Measurements from ENCODE around the gene MAPT. TPM values are rescaled to one million over a fixed set of nuclear protein-coding genes. Genes with fewer than 3 reads are reported as not detected.

Gene MAPT
- total RNA-seq, 4 donors from 2014 or later: 3.6 to 6.5 (median 4.5) TPM

DNA sequence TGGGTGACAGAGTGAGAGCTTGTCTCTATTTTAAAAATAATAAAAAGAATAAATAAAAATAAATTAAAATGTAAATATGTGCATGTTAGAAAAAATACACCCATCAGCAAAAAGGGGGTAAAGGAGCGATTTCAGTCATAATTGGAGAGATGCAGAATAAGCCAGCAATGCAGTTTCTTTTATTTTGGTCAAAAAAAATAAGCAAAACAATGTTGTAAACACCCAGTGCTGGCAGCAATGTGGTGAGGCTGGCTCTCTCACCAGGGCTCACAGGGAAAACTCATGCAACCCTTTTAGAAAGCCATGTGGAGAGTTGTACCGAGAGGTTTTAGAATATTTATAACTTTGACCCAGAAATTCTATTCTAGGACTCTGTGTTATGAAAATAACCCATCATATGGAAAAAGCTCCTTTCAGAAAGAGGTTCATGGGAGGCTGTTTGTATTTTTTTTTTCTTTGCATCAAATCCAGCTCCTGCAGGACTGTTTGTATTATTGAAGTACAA lies 113.2 kb downstream of the MAPT start:
- H3K4me3 ChIP-seq: no peak overlapping the region
- no peaks in the 10 kb centered on the region for H3K9me3 ChIP-seq
- no peak for DNase-seq (ENCODE audit: low spot score in 2 of 2)
- H3K27me3 ChIP-seq: no peaks in the 10 kb centered on the region
- peaks cover 9% of the 10 kb centered on the region for H3K4me1 ChIP-seq
- 74% methylated on average over 2 of the region's 2 CpGs for WGBS
- no peak for TF ChIP-seq POLR2A (IDR thresholded peaks at IDR 0.05)
- TF ChIP-seq EP300 (IDR thresholded peaks at IDR 0.05): no peak
- no peak for TF ChIP-seq POLR2AphosphoS5 (IDR thresholded peaks at IDR 0.05)
- TF ChIP-seq, protein P1, sequence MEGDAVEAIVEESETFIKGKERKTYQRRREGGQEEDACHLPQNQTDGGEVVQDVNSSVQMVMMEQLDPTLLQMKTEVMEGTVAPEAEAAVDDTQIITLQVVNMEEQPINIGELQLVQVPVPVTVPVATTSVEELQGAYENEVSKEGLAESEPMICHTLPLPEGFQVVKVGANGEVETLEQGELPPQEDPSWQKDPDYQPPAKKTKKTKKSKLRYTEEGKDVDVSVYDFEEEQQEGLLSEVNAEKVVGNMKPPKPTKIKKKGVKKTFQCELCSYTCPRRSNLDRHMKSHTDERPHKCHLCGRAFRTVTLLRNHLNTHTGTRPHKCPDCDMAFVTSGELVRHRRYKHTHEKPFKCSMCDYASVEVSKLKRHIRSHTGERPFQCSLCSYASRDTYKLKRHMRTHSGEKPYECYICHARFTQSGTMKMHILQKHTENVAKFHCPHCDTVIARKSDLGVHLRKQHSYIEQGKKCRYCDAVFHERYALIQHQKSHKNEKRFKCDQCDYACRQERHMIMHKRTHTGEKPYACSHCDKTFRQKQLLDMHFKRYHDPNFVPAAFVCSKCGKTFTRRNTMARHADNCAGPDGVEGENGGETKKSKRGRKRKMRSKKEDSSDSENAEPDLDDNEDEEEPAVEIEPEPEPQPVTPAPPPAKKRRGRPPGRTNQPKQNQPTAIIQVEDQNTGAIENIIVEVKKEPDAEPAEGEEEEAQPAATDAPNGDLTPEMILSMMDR (IDR thresholded peaks at IDR 0.05): no peak
- no peaks in the 10 kb centered on the region for H3K36me3 ChIP-seq
- no peak overlapping the region for H3K27ac ChIP-seq

DNA sequence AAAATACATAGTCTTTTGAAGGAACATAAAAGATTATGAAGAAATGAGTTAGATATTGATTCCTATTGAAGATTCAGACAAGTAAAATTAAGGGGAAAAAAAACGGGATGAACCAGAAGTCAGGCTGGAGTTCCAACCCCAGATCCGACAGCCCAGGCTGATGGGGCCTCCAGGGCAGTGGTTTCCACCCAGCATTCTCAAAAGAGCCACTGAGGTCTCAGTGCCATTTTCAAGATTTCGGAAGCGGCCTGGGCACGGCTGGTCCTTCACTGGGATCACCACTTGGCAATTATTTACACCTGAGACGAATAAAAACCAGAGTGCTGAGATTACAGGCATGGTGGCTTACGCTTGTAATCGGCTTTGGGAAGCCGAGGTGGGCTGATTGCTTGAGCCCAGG lies 114.2 kb downstream of the MAPT start:
- Histone ChIP-seq H3K9me3 (no peaks in the 10 kb centered on the region), H3K4me1 (peaks cover 9% of the 10 kb centered on the region), H3K36me3 (no peaks in the 10 kb centered on the region), H3K27me3 (no peaks in the 10 kb centered on the region), H3K27ac (no peak overlapping the region), H3K4me3 (no peak overlapping the region)
- DNase-seq (ENCODE audit: low spot score in 2 of 2): no peak
- 91% methylated on average over 9 of the region's 9 CpGs for WGBS
- TF ChIP-seq, protein P1 (IDR thresholded peaks at IDR 0.05): no peak
- no peak for TF ChIP-seq POLR2AphosphoS5 (IDR thresholded peaks at IDR 0.05)
- TF ChIP-seq EP300 (IDR thresholded peaks at IDR 0.05): no peak
- no peak for TF ChIP-seq POLR2A (IDR thresholded peaks at IDR 0.05)

DNA sequence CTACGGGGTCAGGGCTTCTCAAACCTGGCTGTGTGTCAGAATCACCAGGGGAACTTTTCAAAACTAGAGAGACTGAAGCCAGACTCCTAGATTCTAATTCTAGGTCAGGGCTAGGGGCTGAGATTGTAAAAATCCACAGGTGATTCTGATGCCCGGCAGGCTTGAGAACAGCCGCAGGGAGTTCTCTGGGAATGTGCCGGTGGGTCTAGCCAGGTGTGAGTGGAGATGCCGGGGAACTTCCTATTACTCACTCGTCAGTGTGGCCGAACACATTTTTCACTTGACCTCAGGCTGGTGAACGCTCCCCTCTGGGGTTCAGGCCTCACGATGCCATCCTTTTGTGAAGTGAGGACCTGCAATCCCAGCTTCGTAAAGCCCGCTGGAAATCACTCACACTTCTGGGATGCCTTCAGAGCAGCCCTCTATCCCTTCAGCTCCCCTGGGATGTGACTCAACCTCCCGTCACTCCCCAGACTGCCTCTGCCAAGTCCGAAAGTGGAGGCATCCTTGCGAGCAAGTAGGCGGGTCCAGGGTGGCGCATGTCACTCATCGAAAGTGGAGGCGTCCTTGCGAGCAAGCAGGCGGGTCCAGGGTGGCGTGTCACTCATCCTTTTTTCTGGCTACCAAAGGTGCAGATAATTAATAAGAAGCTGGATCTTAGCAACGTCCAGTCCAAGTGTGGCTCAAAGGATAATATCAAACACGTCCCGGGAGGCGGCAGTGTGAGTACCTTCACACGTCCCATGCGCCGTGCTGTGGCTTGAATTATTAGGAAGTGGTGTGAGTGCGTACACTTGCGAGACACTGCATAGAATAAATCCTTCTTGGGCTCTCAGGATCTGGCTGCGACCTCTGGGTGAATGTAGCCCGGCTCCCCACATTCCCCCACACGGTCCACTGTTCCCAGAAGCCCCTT lies 115.6 kb downstream of the MAPT start:
- Histone ChIP-seq H3K27me3 (no peaks in the 10 kb centered on the region), H3K36me3 (no peaks in the 10 kb centered on the region), H3K27ac (no peak overlapping the region), H3K4me1 (peaks cover 11% of the 10 kb centered on the region), H3K9me3 (no peaks in the 10 kb centered on the region), H3K4me3 (no peak overlapping the region)
- 82% methylated on average over 30 of the region's 33 CpGs for WGBS
- DNase-seq (ENCODE audit: low spot score in 2 of 2): no peak
- TF ChIP-seq POLR2AphosphoS5 (IDR thresholded peaks at IDR 0.05) (no peak), POLR2A (IDR thresholded peaks at IDR 0.05) (no peak), EP300 (IDR thresholded peaks at IDR 0.05) (no peak)
- TF ChIP-seq, protein P1 (IDR thresholded peaks at IDR 0.05): no peak

DNA sequence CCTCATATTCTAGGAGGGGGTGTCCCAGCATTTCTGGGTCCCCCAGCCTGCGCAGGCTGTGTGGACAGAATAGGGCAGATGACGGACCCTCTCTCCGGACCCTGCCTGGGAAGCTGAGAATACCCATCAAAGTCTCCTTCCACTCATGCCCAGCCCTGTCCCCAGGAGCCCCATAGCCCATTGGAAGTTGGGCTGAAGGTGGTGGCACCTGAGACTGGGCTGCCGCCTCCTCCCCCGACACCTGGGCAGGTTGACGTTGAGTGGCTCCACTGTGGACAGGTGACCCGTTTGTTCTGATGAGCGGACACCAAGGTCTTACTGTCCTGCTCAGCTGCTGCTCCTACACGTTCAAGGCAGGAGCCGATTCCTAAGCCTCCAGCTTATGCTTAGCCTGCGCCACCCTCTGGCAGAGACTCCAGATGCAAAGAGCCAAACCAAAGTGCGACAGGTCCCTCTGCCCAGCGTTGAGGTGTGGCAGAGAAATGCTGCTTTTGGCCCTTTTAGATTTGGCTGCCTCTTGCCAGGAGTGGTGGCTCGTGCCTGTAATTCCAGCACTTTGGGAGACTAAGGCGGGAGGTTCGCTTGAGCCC lies 116.3 kb downstream of the MAPT start:
- Histone ChIP-seq H3K27me3 (no peaks in the 10 kb centered on the region), H3K4me3 (no peak overlapping the region), H3K27ac (no peak overlapping the region), H3K4me1 (peaks cover 11% of the 10 kb centered on the region), H3K9me3 (no peaks in the 10 kb centered on the region), H3K36me3 (no peaks in the 10 kb centered on the region)
- TF ChIP-seq POLR2AphosphoS5 (IDR thresholded peaks at IDR 0.05): no peak
- TF ChIP-seq POLR2A (IDR thresholded peaks at IDR 0.05): no peak
- TF ChIP-seq, protein P1 (IDR thresholded peaks at IDR 0.05): no peak
- TF ChIP-seq EP300 (IDR thresholded peaks at IDR 0.05): no peak
- DNase-seq (ENCODE audit: low spot score in 2 of 2): no peak
- WGBS: 75% methylated on average over 3 of the region's 16 CpGs
